Parathyroid adenoma (tissue), 2 donors: ENCODE data around the gene MARCO.
"Not testable (repeated sequence)": the region's sequence is repeated elsewhere in the genome, so short reads cannot be mapped to it uniquely, and the experiment has no call there.

ENCODE experiments used
- H2AFZ ChIP-seq: fragments of 300-600 bp; sonication (generic); one replicate; pipeline ENCODE4 v1.7.0; 2017; ENCODE audit warnings: antibody characterized with exemption, mild to moderate bottlenecking
- H3K27ac ChIP-seq: fragments of 300-600 bp; sonication (generic); one replicate; pipeline ENCODE4 v1.7.0; 2017
- H3K27me3 ChIP-seq: fragments of 300-600 bp; sonication (generic); one replicate; pipeline ENCODE4 v1.7.0; 2017; ENCODE audit warnings: low read length; ENCODE audit not compliant: control insufficient read depth, insufficient read depth
- H3K36me3 ChIP-seq: fragments of 300-600 bp; sonication (generic); one replicate; pipeline ENCODE4 v1.7.0; 2017; ENCODE audit warnings: low read length; ENCODE audit not compliant: control insufficient read depth, insufficient read depth
- H3K4me1 ChIP-seq: fragments of 300-600 bp; sonication (generic); one replicate; pipeline ENCODE4 v1.7.0; 2017; ENCODE audit warnings: control low read depth
- H3K4me2 ChIP-seq: fragments of 300-600 bp; sonication (generic); one replicate; pipeline ENCODE4 v1.7.0; 2017; ENCODE audit warnings: low read length
- H3K4me3 ChIP-seq: fragments of 300-600 bp; sonication (generic); one replicate; pipeline ENCODE4 v1.7.0; 2017; ENCODE audit warnings: low read depth, low read length
- H3K79me2 ChIP-seq: fragments of 300-600 bp; sonication (generic); one replicate; pipeline ENCODE4 v1.7.0; 2017; ENCODE audit warnings: control low read depth
- H3K9ac ChIP-seq: fragments of 300-600 bp; sonication (generic); one replicate; pipeline ENCODE4 v1.7.0; 2017; ENCODE audit warnings: mild to moderate bottlenecking
- H3K9me3 ChIP-seq: fragments of 300-600 bp; sonication (generic); one replicate; pipeline ENCODE4 v1.7.0; 2017; ENCODE audit warnings: low read length; ENCODE audit not compliant: control insufficient read depth
- TF ChIP-seq, protein P1 (sequence below): fragments of 300-600 bp; sonication (generic); IDR thresholded peaks from one replicate; pipeline ENCODE4 v1.7.0; 2017; ENCODE audit warnings: antibody characterized with exemption, mild to moderate bottlenecking
- donor health status: primary hyperparathyroidism.

MARCO gene

DNA sequence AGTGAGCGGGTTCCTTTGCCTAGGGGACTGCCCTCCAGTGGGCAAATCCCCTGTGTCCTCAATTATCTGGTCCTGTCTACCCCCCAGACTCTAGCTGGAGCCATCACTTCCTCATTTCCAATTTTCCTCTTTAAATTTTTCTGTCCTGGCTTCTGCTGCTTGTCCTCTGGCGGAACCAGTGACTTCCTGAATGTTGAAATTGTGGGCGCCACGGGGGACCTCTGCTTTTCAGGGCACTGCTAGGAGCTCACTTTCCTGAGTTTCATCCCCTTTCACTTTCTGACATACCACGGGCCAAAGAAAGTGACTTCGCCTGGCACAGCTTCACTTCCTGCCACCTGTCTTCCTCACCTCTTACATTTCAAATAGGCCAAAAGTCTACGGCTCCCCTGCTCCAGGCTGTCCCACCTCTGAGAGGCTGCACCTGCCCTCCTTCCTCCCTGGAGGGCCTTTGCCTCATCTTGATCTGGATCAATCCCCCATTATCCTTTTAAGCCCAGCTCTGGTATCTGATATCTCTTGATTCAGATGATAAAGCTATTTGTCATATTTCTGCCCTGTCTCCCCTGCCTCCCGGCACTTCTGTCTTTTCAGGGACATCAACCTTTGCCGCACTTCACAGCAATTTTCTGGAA lies 1.4 kb upstream of the MARCO start:
- Histone ChIP-seq H3K4me3 (no peak overlapping the region), H3K27ac (no peak overlapping the region), H3K4me2 (no peak overlapping the region), H3K36me3 (no peaks in the 10 kb centered on the region), H3K79me2 (no peaks in the 10 kb centered on the region), H3K4me1 (no peaks in the 10 kb centered on the region), H3K27me3 (no peaks in the 10 kb centered on the region), H3K9ac (no peak overlapping the region), H3K9me3 (no peaks in the 10 kb centered on the region), H2AFZ (no peak overlapping the region)
- TF ChIP-seq, protein P1, sequence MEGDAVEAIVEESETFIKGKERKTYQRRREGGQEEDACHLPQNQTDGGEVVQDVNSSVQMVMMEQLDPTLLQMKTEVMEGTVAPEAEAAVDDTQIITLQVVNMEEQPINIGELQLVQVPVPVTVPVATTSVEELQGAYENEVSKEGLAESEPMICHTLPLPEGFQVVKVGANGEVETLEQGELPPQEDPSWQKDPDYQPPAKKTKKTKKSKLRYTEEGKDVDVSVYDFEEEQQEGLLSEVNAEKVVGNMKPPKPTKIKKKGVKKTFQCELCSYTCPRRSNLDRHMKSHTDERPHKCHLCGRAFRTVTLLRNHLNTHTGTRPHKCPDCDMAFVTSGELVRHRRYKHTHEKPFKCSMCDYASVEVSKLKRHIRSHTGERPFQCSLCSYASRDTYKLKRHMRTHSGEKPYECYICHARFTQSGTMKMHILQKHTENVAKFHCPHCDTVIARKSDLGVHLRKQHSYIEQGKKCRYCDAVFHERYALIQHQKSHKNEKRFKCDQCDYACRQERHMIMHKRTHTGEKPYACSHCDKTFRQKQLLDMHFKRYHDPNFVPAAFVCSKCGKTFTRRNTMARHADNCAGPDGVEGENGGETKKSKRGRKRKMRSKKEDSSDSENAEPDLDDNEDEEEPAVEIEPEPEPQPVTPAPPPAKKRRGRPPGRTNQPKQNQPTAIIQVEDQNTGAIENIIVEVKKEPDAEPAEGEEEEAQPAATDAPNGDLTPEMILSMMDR = no peak

DNA sequence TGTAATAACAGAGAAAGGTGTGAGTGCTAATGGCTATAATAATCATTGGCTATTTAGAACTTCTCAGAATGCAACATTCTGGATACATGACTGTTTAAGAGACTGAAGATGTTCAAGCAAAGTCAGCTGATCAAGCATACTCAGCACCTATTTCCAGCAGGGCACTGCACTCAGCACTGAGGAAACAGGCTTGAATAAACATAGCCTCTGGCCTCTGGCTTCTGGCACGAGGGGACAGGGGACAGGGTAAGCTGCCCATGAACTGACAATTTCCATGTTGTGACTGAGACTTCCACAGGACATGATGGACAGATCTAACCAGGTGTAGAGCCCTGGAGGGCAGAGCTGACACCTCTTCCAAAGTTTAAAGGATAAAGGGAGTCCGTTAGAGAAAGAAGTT lies 1.3 kb downstream of the MARCO start:
- H3K4me2 ChIP-seq = no peak overlapping the region
- H3K27me3 ChIP-seq = no peaks in the 10 kb centered on the region
- no peak overlapping the region for H3K4me3 ChIP-seq
- H3K9me3 ChIP-seq = no peaks in the 10 kb centered on the region
- H3K4me1 ChIP-seq = no peaks in the 10 kb centered on the region
- H2AFZ ChIP-seq = no peak overlapping the region
- no peaks in the 10 kb centered on the region for H3K79me2 ChIP-seq
- no peaks in the 10 kb centered on the region for H3K36me3 ChIP-seq
- H3K27ac ChIP-seq = no peak overlapping the region
- TF ChIP-seq, protein P1 = no peak
- H3K9ac ChIP-seq = no peak overlapping the region

- Histone ChIP-seq H3K9me3 (no peaks in the 10 kb centered on the region), H3K9ac (no peak overlapping the region), H3K79me2 (no peaks in the 10 kb centered on the region), H3K27me3 (no peaks in the 10 kb centered on the region), H3K36me3 (no peaks in the 10 kb centered on the region), H3K4me3 (no peak overlapping the region), H3K4me2 (no peak overlapping the region), H3K27ac (no peak overlapping the region), H2AFZ (no peak overlapping the region), H3K4me1 (no peaks in the 10 kb centered on the region)
- TF ChIP-seq, protein P1 = no peak
These were observed 3.9 kb downstream of the MARCO start for GRCh38 chr2:118945881-118946280.

DNA sequence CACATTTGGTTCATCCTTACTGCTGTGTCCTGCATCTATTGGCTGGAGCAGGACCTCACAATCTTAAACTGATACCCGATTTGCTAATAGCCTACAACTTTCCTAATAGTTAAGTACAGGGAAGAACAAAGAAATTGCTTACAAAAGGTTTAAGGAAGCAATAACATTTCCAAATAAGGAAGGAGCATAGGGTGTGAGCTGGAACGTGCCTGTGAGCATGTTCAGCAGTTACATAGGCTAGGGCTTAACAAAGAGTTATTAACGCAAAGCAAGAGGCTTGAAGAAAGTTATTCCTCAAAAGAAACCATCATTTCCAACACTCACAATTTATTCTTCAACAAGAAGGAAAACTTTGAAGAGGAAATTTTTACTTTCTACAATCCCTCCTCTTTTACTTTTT lies 6.3 kb downstream of the MARCO start:
- H3K9ac ChIP-seq, H3K27me3 ChIP-seq, H3K4me2 ChIP-seq, H3K9me3 ChIP-seq, H3K36me3 ChIP-seq, H3K79me2 ChIP-seq, H2AFZ ChIP-seq, H3K4me3 ChIP-seq, H3K27ac ChIP-seq, H3K4me1 ChIP-seq: not testable (repeated sequence)

DNA sequence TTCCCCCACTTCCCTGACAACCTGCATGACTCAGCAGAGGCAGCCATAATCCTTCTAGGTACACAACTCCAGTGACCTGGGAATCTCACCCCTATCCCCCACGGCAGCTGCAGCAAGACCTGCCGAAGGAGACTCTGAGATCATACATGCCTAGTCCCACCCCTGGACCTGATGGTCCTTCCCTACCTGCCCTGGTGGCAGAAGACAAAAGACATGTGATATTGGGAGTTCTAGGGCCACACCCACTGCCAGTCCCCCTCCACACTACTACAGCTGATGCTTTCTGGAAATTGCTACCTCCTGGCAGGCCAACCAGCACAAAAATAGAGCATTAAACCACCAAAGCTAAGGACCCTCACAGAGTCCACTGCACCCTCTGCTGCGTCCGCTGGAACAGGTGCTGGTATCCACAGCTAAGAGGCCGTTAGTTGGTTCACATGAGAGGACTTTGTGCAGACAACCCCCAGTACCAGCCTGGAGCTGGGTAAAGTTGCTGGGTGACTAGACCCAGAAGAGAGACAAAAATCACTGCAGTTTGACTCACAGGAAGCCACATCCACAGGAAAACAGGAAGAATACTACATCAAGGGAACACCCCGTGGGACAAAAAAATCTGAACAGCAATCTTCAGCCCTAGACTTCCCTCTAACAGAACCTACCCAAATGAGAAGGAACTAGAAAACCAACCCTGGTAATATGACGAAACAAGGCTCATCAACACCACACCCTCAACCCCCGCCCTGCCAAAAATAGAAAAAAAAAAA lies 12.5 kb downstream of the MARCO start:
- Histone ChIP-seq H3K27ac (no peak overlapping the region), H3K4me2 (no peak overlapping the region), H3K9ac (no peak overlapping the region), H3K27me3 (no peaks in the 10 kb centered on the region), H3K4me1 (no peaks in the 10 kb centered on the region), H3K4me3 (no peak overlapping the region), H3K36me3 (no peaks in the 10 kb centered on the region), H3K79me2 (no peaks in the 10 kb centered on the region), H2AFZ (no peak overlapping the region), H3K9me3 (no peaks in the 10 kb centered on the region)
- TF ChIP-seq, protein P1 = no peak
